Measurements from ENCODE around the gene PF4V1. TPM values are rescaled to one million over a fixed set of nuclear protein-coding genes. Genes with fewer than 3 reads are reported as not detected.

Gene PF4V1
- 2.1 and 4.2 TPM in 2 replicates for total RNA-seq

DNA sequence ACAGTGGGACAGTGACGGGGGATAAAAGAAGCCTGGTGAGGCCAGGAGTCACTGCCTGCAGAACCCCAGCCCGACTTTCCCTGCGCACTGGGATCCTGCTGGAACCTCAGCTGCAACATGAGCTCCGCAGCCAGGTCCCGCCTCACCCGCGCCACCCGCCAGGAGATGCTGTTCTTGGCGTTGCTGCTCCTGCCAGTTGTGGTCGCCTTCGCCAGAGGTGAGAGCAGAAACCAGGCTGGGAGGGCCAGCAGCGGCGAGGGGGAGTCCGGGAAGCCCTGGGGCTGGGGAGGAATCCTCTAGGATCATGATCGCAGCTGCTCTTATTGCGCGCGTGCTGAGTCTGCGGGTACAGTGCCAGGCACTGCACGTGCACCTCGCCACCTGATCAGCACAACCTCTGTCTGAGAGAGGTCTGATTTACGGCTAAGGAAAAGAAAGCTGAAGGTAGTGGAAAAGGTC, at the start of gene PF4V1:
Gene PF4V1 (plus strand): TSS at position 51 of the 459 bp plus-strand sequence. CDS start 67 bp downstream, at position 118.

DNA sequence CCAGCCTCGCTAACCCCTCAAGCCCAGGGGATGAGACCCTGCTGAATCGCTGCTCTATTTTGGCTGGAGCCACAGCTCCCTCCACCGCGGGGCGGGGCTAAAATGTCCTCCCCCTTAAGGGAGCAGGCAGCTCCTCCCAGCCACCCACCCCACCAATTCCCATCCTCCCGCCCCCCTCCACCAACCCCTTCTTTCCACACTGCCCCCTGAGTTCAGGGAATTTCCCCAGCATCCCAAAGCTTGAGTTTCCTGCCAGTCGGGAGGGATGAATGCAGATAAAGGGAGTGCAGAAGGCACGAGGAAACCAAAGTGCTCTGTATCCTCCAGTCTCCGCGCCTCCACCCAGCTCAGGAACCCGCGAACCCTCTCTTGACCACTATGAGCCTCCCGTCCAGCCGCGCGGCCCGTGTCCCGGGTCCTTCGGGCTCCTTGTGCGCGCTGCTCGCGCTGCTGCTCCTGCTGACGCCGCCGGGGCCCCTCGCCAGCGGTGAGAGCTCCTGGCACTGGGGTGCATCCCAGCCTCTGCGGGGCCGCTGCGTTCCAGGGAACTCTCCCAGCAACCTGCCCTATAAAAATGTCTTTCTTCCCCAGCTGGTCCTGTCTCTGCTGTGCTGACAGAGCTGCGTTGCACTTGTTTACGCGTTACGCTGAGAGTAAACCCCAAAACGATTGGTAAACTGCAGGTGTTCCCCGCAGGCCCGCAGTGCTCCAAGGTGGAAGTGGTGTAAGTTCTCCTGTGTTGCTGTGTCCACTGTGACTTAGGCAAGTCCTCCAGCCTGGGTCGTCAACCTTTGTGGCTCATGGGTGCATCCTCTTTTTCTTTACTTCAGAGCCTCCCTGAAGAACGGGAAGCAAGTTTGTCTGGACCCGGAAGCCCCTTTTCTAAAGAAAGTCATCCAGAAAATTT, 16.5 kb upstream of the PF4V1 start, which contains the start of gene CXCL6:
Gene CXCL6 (plus strand): TSS at position 306 of the 907 bp plus-strand sequence. CDS start 73 bp downstream, at position 379.

DNA sequence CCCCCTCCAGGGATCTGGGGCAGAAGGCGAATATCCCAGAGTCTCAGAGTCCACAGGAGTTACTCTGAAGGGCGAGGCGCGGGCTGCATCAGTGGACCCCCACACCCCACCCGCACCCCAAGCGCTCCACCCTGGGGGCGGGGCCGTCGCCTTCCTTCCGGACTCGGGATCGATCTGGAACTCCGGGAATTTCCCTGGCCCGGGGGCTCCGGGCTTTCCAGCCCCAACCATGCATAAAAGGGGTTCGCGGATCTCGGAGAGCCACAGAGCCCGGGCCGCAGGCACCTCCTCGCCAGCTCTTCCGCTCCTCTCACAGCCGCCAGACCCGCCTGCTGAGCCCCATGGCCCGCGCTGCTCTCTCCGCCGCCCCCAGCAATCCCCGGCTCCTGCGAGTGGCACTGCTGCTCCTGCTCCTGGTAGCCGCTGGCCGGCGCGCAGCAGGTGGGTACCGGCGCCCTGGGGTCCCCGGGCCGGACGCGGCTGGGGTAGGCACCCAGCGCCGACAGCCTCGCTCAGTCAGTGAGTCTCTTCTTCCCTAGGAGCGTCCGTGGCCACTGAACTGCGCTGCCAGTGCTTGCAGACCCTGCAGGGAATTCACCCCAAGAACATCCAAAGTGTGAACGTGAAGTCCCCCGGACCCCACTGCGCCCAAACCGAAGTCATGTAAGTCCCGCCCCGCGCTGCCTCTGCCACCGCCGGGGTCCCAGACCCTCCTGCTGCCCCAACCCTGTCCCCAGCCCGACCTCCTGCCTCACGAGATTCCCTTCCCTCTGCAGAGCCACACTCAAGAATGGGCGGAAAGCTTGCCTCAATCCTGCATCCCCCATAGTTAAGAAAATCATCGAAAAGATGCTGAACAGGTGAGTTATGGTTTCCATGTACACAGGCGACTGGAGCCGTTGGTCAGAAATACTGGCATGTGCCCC, 16.3 kb downstream of the PF4V1 start, which contains the start of gene CXCL1:
Gene CXCL1 (plus strand): TSS at position 264 of the 926 bp plus-strand sequence. CDS start 78 bp downstream, at position 342.

Other genes starting within 250 kb of the PF4V1 start
- gene RASSF6, start 232.9 kb upstream of the PF4V1 start, total RNA-seq: 0.03 TPM in 1 of 2 replicates, not detected in the other
- gene CXCL8, start 112.7 kb upstream of the PF4V1 start, total RNA-seq: 23.3 and 132 TPM in 2 replicates
- gene CXCL6, start 16.6 kb upstream of the PF4V1 start, total RNA-seq: 19.6 and 184 TPM in 2 replicates
- gene CXCL1, start 16.1 kb downstream of the PF4V1 start, total RNA-seq: 21.6 and 120 TPM in 2 replicates
- gene PF4, start 128.7 kb downstream of the PF4V1 start, total RNA-seq: not detected in 2 replicates
- not detected in 2 replicates for gene PPBP, start 134.9 kb downstream of the PF4V1 start, total RNA-seq
- 0.59 and 1.7 TPM in 2 replicates for gene CXCL5, start 145.4 kb downstream of the PF4V1 start, total RNA-seq
- gene CXCL3, start 185.4 kb downstream of the PF4V1 start, total RNA-seq: 1.5 and 9.0 TPM in 2 replicates
- gene CXCL2, start 245.9 kb downstream of the PF4V1 start, total RNA-seq: 1.6 and 14.1 TPM in 2 replicates